ENCODE results near the gene CNOT4. TPM values are rescaled to one million over a fixed set of nuclear protein-coding genes. Genes with fewer than 3 reads are reported as not detected.

CNOT4 gene
- total and polyA plus RNA-seq, 10 donors, result 5.3 to 36.9 (median 27.9) TPM

DNA sequence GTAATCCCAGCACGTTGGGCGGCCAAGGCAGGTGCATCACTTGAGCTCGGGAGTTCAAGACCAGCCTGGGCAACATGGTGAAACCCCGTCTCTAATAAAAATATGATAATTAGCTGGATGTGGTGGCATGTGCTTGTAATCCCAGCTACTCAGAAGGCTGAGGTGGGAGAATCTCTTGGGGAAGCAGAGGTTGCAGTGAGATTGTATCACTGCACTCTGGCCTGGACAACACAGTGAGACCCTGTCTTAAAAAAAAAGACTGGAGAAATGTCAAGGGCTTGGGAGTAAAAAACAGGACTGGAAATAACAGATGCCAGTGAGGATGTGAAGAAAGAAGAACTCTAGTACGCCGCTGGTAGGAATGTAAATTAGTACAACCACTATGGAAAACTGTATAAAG is 31.1 kb upstream of the CNOT4 start:
- no peak overlapping the region for H3K27ac ChIP-seq
- H3K27me3 ChIP-seq (replicated peaks in 1 of 7), result no peaks in the 10 kb centered on the region
- no peaks in the 10 kb centered on the region for H3K9me3 ChIP-seq
- no peak for DNase-seq
- intact Hi-C loops (cut with DNase I; ENCODE audit: low total_unique reads), result no loop called here
- TF ChIP-seq POLR2A (IDR thresholded peaks at IDR 0.05) (no peak), POLR2AphosphoS5 (IDR thresholded peaks at IDR 0.05) (no peak)
- TF ChIP-seq, protein P1, sequence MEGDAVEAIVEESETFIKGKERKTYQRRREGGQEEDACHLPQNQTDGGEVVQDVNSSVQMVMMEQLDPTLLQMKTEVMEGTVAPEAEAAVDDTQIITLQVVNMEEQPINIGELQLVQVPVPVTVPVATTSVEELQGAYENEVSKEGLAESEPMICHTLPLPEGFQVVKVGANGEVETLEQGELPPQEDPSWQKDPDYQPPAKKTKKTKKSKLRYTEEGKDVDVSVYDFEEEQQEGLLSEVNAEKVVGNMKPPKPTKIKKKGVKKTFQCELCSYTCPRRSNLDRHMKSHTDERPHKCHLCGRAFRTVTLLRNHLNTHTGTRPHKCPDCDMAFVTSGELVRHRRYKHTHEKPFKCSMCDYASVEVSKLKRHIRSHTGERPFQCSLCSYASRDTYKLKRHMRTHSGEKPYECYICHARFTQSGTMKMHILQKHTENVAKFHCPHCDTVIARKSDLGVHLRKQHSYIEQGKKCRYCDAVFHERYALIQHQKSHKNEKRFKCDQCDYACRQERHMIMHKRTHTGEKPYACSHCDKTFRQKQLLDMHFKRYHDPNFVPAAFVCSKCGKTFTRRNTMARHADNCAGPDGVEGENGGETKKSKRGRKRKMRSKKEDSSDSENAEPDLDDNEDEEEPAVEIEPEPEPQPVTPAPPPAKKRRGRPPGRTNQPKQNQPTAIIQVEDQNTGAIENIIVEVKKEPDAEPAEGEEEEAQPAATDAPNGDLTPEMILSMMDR (IDR thresholded peaks at IDR 0.05 in 8 of 11, conservative IDR thresholded peaks at IDR 0.05 in 3 of 11), result no peak
- 93 to 98% (median 96%) methylated on average over 6 of the region's 6 CpGs for WGBS, 5 donors
- peaks cover 0 to 5% (median 2%) of the 10 kb centered on the region in 6 donors for H3K4me1 ChIP-seq
- H3K36me3 ChIP-seq, result no peaks in the 10 kb centered on the region
- no peak overlapping the region for H3K4me3 ChIP-seq

DNA sequence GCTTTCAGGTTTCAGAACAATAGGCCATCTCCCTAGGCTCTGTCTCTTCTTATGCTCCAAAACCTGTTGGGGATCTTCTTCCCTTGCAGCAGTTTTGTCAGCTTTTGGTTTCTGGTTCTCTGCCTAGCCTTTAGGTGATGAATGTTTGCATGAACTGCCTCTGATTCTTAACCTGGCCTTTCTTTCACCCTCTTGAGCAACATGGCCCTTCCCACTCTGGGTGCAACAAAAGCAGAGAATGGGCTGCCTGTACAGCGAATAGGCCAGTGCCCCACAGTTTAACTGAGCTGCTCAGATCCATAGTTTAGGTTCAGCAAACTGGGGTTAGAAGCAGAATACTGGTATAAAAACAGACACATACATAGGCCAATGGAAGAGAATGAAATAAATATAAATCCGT is 29.7 kb upstream of the CNOT4 start:
- Histone ChIP-seq H3K9me3 (no peaks in the 10 kb centered on the region), H3K4me1 (peaks cover 0 to 5% (median 2%) of the 10 kb centered on the region in 6 donors), H3K4me3 (no peak overlapping the region), H3K27ac (no peak overlapping the region), H3K36me3 (no peaks in the 10 kb centered on the region), H3K27me3 (replicated peaks in 1 of 7) (no peaks in the 10 kb centered on the region)
- 87 to 99% (median 92%) methylated on average over 2 of the region's 2 CpGs for WGBS, 5 donors
- TF ChIP-seq POLR2A (IDR thresholded peaks at IDR 0.05) (no peak), POLR2AphosphoS5 (IDR thresholded peaks at IDR 0.05) (no peak)
- TF ChIP-seq, protein P1 (IDR thresholded peaks at IDR 0.05 in 8 of 11, conservative IDR thresholded peaks at IDR 0.05 in 3 of 11), result no peak
- intact Hi-C loops (cut with DNase I; ENCODE audit: low total_unique reads), result no loop called here
- no peak for DNase-seq

DNA sequence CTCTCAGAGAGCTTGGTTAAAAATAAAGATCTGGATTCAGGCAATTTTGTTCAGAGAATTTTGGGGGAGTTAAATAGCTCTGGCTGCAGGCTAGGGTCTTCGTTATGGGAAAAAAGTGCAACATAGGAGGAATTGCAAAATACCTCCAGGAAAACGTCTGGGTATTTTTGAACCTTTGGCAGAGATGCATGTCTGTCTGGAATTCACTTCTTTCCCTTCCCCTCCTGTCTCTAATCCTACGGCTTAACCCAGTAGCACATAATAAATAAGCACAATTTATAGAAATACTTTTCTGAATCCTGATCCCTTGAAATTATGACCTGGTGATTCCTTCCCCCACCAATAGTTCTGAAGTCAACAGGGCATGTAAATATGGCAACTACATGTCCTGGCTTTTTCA is 28.5 kb upstream of the CNOT4 start:
- no peak overlapping the region for H3K27ac ChIP-seq
- no peak overlapping the region for H3K4me3 ChIP-seq
- intact Hi-C loops (cut with DNase I; ENCODE audit: low total_unique reads), result no loop called here
- TF ChIP-seq POLR2A (IDR thresholded peaks at IDR 0.05) (no peak), POLR2AphosphoS5 (IDR thresholded peaks at IDR 0.05) (no peak)
- TF ChIP-seq, protein P1 (IDR thresholded peaks at IDR 0.05 in 8 of 11, conservative IDR thresholded peaks at IDR 0.05 in 3 of 11), result no peak
- 44 to 79% (median 54%) methylated on average over 3 of the region's 3 CpGs for WGBS, 5 donors
- no peaks in the 10 kb centered on the region for H3K9me3 ChIP-seq
- DNase-seq, result no peak
- no peaks in the 10 kb centered on the region for H3K36me3 ChIP-seq
- peaks cover 0 to 5% (median 2%) of the 10 kb centered on the region in 6 donors for H3K4me1 ChIP-seq
- H3K27me3 ChIP-seq (replicated peaks in 1 of 7), result no peaks in the 10 kb centered on the region

DNA sequence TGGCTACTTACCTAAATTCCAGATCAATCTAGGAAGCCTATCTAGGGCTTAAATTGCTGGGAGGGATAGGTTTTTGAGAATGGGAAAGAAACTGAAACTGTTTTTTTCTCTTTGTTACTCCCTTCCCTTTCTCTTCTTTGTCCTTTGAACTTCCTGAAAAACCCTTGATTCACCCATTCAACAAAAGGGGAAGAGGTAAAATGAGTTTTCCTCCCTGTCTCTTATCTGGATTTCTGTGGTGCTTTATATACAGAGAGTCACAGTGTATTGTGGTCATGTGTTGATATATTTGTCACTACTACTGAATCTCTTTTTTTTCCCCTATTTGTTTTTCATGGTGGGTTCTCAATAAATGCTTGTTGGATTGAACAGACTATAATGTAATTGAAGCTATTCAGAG is 28.0 kb upstream of the CNOT4 start:
- Histone ChIP-seq H3K27me3 (replicated peaks in 1 of 7) (no peaks in the 10 kb centered on the region), H3K4me1 (peaks cover 0 to 5% (median 2%) of the 10 kb centered on the region in 6 donors), H3K9me3 (no peaks in the 10 kb centered on the region), H3K36me3 (no peaks in the 10 kb centered on the region), H3K27ac (no peak overlapping the region), H3K4me3 (no peak overlapping the region)
- TF ChIP-seq POLR2AphosphoS5 (IDR thresholded peaks at IDR 0.05) (no peak), POLR2A (IDR thresholded peaks at IDR 0.05) (no peak)
- TF ChIP-seq, protein P1 (IDR thresholded peaks at IDR 0.05 in 8 of 11, conservative IDR thresholded peaks at IDR 0.05 in 3 of 11), result no peak
- no peak for DNase-seq
- intact Hi-C loops (cut with DNase I; ENCODE audit: low total_unique reads), result no loop called here

All from spleen (tissue), 11 donors.